GM21825 (cell line): ENCODE data around the gene KDM1A.

Experiments used
- ATAC-seq: cut with Tn5 transposase; IDR thresholded peaks from one replicate; pipeline ENCODE4 v1.9.1; 2021; ENCODE audit warnings: mild to moderate bottlenecking, moderate library complexity; ENCODE audit not compliant: unreplicated experiment

The KDM1A gene

DNA sequence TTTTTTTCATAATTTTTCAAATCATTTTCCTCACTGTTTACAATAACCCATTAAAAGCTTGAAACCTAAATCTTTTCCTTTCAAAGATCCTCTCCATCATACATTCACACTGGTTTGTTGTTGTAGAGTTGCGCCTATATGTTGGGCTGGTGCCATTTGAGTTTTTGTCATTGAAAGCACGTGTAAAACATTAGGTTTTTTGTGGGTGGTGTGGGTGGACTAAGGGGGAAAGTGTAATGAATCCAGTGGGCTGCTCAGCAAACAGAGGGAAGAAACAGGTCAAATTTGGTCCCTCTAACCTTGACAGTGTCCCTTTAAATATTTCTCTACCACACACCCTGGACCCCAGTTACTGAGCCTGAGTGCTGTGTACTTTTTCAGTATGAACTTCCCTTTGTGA lies 46.8 kb downstream of the KDM1A start:
- ATAC-seq: no peak

DNA sequence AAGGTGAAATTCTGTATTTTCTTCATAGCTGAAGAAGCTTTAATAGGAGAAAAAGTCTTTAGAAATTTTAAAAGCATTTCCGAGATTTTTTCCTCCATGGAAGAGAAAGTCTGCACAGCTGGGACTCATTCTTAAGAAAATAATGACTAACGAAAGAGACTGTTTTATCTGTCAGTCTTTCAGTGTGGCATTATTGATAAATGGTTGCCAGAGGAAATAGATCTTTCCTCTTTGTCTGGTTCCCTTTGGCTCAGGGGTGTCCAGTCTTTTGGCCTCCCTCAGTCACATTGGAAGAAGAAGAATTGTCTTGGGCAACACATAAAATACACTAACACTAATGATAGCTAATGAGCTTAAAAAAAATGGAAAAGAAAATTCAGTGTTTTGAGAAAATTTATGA lies 49.9 kb downstream of the KDM1A start:
- no peak for ATAC-seq

DNA sequence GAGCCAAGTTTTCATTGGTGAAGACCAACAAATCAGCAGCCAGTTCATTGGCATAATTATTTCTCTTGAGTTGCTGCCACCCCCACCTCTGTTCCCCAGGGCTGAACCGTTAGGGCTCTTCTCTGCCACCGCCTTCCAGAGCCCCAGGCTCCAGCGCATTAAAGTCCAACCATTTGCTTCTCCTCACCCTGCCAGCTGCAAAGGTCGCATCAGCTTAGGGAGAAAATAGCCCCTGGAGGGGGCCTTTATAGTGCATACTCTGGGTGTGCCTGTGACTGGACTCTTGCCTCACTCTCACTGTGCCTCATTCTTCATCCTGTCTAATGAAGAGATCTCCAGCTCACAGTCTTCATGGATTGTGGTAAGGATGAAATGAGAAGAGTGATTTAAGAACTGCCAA lies 50.4 kb downstream of the KDM1A start:
- no peak for ATAC-seq

DNA sequence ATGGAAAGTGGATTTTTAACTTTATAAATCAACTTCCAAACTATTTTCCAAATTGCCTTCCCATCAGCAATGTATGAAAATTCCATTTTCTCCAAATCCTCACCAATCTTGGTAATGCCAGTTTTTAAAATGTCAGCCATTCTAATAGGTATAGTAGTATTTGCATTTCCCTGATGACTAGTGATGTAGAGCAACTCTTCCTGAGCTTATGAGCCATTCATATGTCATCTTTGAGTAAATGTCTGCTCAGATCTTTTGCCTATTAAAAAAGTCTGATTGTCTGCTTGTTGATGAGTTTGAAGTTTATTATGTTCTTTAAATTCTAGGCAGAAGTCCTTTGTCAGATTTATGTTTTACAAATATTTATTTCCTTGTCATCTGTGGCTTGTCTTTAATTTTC lies 54.7 kb downstream of the KDM1A start:
- ATAC-seq: no peak

DNA sequence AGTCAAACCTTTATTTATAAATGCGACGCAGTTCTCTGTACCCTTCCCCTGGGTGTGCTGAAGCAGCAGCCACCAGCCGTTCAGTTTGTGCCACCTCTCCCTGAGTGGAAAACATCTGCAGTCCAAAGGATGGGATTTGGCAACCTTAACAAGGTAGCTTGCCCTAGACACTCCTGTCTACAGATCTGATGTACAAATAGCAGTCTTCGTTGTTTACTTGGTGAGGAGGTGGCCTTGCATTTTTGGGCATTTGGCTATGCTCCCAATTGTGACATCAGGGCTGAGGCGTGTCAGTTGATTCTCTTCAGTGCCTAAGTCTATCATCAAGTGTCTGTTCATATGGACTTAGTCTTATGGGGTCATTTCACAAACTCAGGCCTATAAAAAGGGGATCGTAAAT lies 59.8 kb downstream of the KDM1A start:
- ATAC-seq: no peak

DNA sequence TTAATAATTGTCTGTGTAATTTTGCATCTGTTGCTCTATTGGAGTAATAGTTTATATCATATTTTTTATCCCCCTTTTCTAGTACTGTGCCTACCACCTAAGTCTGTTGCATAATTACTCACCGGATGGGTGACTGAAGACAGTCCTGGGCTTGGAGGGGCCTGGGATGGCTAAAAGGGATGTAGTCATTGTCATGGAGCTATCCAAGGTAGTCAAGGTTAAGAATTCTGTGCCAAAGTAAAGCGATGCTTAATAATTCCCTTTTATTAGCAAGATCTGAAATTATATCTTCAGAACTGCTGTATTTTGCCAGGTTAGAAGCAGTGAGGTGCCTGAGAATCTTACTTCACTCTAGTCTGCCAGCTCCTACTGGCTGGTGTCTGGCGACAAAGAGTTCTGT lies 61.6 kb downstream of the KDM1A start:
- no peak for ATAC-seq

DNA sequence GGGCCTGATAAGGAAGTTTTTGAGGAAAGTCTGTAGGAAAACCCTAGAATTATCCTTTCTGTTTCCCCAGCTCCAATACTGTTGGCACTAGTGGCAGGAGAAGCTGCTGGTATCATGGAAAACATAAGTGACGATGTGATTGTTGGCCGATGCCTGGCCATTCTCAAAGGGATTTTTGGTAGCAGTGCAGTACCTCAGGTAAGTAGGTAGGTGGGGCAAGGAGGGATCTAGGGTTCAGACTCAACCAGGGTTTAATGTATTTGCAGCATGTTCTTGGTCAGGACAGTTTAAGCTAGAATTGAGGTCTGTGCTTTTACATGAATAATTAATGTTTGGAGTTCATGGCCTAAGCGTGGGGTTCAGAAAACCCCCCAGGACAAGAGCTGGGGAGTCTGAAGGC lies 62.1 kb downstream of the KDM1A start:
- no peak for ATAC-seq

DNA sequence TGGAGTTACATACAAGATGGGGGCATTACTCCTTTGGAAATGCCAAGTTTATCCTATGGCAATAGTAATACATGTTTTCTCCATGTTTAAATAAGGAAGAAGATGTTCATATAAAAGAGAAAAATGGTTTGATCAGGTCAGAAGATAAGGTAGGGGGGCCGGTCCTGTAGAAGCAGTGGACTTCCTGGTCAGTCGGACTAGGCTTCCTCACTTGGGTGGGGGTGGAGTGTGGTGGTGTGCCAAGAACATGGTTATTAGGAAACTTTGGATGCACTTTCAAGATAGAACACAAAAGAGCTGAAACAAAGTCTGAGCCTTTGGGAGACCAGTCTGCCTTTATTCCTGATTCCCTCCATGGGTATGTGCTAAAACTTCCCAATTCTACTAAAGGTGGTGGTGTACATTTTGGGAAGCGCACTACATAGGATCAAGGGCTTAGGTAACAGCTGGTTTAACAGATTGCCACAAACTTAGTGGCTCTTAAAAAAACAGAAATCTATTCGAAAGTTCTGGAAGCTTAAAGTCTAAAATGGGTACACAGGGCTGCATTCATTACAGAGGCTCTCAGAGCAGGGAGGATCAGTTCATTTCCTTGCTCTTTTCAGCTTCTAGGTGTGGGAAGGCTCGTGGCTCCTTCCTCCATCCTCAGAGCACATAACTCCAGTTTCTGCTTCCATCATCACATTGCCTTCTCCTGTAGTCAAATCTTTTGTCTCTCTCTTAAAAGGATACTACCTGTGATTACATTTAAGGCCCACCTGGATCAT lies 64.6 kb downstream of the KDM1A start:
- ATAC-seq: no peak

DNA sequence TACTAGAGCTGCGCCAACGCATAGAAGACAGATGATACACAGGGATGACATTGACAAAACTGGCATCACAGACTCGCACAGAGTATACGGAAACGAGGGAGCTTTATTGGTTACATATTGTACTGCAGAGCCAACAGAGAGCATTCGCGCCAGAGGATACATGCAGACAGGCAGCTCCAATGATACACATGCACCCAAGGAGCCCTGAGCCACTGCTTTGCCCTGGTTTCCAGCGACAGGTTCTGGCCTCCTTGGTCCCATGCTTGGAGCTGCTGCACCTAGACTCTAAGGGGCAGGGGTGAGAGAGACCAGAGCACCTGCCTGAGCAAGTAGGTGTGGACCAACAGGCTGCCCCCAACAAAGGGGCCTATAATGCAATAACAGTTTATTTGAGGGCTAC lies 65.6 kb downstream of the KDM1A start:
- ATAC-seq: no peak

DNA sequence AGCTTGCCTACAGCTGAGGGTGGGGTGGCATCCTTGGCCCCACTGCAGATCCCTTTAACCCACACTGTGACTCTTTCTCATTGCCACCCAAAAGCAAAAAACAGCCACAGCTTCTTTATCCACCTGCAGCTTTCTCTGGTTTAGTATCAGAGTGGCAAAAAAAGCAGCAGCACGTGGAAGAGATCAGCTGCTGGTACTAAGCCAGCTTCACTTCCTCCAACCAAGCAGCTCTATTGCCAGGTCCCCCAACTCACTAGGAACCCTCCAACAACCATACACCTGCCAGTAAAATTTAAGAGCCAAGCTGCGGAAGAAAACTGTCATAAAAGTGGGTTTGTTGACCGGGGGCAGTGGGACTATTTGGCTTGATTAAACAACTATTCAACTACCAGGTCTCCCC lies 66.4 kb downstream of the KDM1A start:
- no peak for ATAC-seq

DNA sequence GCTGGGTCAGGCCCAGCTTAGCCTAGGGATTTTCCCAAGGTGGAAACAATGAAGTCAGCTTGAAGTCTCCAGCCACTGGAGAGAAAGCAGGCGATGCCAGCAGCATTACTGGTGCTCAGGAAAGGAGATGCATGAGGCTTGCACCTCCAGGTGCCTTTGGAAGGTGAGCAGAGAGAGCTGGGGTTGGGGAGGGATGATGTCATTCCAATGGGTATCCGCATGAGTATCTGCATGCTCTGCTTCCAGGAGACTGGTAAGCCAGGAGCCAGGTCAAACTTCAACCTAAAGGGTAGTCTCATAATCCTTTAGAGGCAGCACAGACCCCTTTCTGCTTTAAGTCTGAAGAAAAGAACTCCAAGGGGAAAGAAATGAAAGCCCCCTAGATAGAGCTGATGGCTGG lies 68.8 kb downstream of the KDM1A start:
- no peak for ATAC-seq

DNA sequence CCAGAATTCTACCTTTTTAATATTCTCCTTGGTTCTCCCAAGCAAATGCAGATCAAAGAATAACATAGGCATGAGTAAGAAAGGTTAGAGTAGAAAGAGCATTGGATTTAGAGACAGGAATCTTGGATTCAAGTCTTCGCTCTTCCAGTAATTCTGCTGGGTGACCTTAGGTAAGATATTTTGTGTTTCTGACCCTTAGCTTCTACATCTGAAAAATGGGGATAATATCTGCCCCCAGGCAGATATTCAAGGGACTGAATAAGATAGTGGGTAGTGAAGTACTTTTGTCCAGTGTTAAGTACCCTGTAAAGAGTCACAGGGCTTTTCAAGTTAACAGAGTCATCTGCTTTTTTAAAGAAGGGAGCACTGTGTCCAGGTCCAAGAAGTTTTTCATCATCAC lies 70.8 kb downstream of the KDM1A start:
- ATAC-seq: no peak

DNA sequence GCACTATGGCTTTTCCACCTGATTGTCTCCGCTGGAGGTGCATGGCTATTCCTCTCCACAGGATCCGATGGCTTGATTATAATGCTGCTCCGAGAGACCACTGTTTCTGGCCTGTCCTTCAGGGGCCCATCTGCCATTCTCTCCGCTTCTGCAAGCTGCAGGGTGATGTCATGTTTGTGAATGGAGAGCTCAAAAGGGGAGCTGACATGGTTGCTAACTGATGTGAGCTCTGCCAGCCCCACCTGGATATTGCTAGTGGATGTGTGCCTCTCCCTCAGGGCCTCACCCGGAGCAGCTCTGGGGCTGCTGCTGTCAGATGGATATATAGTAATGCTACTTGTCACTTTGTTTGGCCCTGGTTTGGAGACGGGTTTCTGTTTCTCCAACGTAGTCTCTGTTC lies 72.3 kb downstream of the KDM1A start:
- ATAC-seq: no peak

DNA sequence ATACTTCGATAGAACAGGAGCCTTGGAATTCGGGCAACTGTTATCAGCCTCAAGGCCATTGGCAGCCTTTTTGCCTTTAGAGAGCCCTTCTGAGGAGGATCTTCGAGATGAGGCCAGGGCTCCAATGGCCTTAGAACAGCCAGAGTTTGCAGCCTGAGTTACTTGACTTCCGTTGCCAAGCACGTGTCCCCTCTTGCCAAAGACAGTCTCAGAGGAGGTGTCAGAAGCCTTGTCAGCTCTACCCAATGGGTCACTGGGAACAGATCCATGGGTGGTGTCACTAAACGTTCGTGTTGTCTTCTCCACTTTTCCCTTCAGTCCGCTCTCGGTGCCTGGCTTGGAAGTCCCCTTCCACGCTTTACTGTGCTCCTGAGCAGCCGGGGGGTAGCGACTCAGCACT lies 73.2 kb downstream of the KDM1A start:
- no peak for ATAC-seq

DNA sequence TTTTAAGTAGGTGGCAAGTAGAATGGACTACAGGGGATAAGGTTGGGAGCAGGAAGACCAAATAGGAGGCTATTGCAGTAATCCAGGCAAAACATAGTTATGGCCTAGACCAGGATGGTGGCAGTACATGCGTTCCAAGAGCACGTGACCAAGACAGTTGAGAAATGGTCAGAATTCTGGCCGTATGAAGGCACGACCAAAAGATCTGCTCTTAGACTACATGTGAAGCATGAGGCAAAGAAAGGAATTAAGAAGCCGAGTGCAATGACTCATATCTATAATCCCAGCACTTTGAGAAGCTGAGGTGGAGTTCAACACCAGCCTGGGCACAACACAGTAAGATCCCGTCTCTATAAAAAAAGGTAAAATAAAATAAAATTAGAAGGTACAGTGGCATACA lies 78.0 kb downstream of the KDM1A start:
- ATAC-seq: no peak

DNA sequence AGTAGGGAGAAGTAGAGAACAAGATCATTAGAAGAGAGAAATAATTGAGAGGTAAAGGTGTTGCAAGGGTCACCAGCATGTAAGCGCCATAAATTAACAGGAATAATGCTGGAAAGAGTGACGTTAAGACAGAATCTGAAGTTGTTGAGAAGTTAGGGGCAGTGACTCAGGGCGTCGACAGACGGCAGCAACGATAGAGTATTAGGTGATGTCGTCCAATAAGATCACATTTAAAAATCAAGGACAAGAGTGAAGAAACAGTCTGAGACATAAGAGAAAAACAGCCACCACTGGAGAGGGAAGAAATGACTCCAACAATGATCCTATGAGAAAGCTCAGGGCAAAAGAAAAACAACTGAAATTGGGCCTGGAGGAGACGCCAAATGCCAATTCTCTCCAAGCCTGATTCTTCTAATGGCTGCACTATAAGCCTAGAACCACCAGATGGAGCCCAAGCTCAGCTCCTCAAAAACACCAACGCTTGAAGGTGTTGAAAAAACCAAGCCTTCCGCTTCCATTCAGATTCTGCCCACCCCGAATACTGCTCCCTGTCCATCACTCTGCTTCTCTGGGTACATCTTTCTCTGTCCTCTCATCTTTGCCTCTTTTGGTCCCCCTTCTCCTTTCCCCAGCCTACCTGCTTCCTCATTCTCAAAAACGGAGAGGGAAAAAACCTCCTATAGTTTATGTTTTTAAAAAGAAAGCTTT lies 79.3 kb downstream of the KDM1A start:
- no peak for ATAC-seq

DNA sequence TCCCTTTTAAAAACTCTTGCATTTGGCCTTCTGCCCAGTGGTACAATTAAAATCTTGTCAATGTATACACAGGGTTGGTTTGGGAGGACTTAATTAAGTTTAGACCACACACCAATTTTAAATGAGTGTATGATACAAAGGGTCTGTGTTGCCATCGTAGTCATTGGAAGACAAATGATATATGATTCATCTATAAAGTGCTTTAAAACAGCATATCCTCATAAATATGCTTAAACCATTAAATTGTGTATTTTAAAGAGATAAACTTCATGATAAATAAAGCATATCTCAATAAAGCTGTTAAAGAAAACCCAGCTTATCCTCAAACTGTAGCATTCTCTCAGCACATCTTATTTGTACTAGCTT lies 79.9 kb downstream of the KDM1A start:
- no peak for ATAC-seq

DNA sequence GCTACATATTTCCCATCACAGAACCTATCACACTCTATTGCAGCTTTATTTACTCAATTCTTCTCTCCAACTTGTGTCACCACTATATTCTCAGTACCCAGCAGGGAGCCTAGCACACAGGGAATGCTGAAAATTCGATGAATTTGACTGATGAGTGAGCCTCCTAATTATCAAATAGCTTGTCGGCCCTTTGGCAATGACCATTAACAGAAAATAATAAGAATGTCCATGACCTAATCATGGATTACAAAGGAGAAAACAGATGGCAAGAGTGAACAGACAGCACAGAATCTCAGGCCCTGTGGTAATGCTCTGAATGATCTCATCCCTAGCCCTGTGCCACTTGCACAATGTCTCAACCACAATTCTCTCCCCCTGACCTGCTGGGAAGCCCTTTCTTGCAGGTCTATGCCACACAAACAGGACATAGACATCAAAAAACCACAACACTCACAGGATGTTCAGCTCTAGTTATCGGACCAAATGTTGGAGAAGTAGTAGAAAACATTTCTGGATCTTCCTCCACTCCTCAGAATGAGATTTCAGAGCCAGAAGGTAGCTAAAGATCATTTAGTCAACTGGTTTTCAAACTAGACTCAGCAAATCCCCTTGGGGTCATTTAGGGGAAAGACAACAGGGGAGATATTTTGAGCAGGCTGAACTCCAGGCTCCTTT lies 80.9 kb downstream of the KDM1A start:
- peak; percentile 61 for ATAC-seq

DNA sequence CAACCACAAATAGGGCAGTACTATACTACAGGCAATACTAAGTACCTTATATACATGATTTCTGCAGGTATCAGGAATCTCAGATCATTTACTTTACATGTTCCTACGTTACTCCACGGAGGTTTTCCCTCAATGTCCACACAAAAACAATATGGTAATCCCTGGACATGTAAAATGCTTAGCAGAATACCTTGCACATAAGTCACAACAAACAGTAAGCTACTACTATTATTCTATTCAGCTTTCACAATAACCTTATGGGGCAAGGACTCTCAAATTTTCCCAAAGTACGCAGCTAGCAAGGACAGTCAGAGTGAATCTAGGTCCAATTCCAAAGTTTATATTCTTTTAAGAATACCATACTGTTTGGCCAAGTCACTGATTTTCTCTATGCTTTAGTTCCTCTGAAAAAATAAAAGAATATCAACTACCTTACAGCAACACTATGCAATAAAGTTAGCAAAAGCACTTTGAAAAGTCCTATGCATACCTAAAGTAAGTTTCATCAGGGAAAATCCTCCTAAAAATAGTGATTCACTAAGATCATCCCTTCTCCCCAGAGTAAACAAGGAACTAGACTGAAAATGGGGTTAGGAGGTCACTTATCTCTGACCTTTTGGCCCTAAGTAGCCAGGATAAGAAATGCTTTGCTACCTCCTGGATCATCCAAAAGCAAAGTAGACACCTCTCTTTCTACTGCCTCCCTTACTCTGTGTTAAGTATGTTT lies 82.0 kb downstream of the KDM1A start:
- no peak for ATAC-seq

DNA sequence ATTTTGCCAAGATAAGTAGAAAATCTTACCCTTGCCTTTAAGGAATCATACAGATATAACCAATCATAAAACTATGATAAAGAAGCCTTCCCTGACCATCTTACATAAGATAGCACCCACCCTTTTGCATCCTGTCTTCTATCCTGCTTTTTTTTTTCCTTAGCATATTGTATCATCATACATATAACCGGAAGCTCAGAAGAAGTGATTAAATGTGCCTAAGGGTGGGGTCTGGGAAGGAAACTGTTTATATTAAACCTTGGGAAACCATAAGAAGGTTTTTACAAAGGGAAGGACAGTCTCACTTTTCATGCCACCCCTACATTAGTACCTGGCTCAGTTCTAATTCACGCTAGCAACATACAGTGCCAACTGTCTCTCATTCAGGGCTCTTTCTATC lies 82.6 kb downstream of the KDM1A start:
- ATAC-seq: no peak

DNA sequence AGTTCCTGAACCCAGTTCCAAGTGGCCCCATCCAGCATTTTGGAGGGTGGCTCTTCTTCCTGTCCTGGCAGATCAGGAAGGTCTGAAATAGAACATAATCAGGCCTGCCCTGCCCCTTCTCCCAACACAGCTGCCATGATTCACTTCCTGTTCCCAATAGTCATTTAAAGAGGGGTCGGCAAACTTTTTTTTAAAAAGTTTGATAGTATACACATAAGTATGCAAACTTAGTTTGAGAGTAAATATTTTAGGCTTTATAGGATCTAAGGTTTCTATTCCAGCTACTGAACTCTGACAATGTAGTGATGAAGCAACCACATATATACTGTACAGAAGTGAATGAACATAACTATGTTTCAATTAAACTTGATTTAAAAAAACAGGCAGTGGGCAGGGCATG lies 83.0 kb downstream of the KDM1A start:
- no peak for ATAC-seq
